Fibroblast of skin of back (primary cell): ENCODE measurements around the gene LRBA.

Experiments used
- DNase-seq: peaks from one replicate; pipeline ENCODE4 v3.0.0-alpha.2; 2013

LRBA gene

DNA sequence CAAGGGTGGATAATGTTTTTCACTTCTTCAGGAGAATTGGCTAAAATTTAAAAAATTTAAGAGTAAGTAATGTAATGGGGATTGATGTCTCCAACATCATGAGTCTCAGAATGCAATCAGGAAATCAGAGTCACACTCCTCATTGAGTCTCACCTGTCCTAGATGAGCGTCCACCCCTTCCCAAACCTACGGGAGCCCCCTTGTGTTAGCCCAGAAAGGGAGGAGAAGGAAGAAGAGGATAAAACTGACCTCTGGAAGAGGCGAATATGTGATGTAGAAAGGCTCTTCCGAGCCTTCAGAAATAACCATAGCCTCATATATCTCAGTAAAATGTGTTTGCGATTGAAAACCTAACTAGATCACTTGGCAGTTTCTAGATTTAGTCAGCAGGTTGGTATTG is 779.8 kb downstream of the LRBA start:
- no peak for DNase-seq

DNA sequence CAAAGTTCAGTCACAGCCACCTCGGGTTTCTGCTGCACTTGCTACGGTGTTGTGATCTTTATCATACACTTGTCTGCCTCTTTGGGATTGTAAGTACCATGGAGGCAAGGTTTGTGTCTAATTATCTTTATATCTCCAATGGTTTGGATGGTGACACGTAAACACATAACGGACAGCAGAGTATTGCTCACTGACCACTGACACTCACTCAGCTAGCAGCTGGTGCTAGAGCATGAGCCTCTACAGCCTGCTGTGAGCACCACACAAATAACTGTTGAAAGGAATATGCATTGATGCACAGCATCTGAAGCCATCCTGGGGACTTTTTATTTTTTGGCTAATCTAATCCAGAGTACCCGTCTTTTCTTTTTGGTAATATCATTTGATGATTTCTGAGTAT is 780.8 kb downstream of the LRBA start:
- DNase-seq = no peak

DNA sequence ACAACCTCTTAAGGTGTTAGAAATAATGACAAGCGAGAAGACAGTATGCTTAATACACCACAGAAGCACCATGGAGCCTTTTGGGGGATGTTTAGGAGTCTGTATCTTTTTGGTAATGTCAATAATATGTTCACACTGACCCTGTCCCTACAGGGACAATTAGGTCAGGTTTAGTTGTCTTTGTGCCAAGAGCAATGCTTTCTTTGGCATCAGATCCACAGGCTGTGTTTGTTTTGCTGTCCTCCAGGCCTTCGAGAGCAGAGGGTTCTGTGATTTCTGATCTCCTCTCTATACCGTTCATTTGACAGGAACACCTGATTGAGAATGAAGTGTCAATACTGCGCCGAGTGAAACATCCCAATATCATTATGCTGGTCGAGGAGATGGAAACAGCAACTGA is 783.1 kb downstream of the LRBA start:
- peak; percentile 34 for DNase-seq

DNA sequence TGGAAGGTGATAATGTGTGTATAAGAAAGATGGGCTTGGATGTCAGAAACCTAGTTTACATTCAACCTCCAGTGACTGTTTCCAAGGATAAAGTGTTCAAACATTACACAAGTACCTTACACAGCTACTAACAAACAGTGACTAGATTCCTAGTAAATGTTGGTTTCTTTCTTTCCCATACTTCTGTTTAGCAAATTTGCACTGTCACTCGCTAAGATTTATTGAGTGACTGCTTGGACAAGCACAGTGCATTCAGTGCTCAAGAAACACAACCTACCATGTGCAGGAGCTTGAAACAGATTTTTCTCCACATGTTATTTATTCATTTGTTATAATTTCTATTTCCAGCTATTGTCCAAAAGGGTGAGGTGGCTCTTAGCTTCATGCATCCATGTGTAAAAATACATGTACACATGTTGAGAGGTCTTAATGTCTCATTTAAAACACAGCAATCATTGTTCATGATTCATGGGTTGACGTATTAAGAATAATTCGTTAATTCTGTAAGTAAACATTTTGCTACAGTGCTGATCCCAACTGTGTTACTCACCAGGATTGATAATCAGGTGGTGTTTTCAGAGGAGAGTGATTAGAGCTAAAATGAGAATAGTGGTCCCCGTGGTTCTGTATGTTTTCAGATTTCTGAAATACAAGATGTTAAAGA is 783.8 kb downstream of the LRBA start:
- no peak for DNase-seq

DNA sequence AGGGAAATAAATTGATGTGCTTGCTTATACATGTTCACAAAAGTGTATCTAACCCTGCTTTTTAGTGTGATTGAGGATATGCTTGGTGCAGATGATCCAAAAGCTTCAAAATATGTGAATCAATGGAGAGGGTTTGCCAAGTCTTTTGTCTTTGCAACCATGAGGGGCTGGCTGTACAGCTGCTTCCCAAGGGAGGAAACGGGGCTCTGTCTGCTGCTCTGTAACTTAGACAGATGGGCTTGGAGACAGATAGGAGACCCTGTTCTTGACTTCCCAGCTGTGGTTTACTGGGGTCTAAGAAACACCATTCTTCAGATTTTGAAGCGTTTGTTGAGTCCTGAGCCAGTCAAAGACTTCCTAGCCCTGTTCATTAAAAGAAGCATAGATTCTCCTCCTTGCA is 784.5 kb downstream of the LRBA start:
- no peak for DNase-seq

DNA sequence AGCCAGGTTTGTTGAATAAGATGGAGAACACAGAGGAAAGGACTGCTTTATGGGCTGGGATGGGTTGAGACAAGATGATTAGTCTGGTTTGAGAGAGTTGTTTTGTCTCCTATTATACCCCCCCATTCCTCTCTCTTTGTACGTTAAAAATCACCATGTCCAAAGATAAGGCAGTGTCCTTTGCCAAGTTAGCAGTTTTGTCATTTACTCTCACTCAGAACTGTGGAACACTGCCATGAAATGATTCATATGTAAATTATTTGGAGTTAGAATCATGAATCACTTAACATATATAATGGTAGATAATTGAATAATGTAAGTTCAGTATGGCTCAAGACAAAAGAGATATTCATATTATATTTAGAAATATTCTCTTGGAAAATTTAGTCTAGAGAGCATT is 785.6 kb downstream of the LRBA start:
- peak; percentile 94 for DNase-seq

DNA sequence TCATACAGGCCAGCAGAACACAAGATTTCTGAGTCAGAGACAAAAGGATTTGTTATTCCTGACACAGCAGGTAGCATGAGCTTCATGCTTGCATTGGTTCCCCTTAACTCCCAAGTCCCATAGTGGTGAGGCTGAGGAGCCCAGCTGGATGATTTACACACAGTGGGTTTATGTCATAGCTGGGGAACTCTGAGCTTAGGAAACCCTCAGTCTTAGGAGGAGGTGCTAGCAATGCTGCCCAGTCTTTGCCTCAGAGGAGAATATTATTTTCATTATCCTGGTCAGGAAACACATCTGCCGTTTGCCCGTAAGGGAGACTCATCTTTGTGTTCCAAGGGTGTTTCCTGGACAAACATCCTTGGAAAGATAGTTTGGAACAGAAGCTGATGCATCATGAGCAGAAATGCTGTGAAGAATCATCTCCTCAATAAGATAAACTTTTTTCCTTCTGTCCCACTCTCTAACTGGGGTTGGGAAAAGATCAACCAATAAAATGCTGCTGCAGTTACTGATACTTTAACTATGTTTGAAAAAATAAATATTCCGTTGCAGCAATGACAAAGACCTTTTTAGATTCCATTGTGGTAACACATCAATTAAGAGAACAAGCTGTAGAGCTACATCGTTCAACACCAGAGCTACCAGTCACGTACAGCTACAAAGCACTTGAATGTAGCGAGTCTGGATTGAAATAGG is 790.0 kb downstream of the LRBA start:
- peak; percentile 97 for DNase-seq

DNA sequence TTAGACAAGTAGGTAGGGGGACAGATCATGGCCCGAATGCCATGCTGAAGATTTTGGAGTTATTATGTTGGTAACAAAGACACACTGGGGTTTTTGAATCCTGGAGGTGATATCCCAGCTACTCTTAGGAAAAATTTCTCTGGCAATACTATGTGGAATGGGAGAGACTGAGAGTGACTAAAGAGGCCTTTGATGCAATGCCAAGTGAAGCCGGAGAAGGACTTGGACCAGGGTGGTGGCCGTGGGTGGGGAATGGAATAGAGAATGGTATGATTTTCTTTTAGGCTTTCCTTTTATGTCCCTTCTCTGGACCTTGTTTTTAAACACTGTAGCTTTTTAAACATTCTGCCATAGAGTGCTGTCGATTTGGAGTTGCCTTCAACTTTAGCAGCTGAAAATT is 795.2 kb downstream of the LRBA start:
- peak; percentile 51 for DNase-seq

DNA sequence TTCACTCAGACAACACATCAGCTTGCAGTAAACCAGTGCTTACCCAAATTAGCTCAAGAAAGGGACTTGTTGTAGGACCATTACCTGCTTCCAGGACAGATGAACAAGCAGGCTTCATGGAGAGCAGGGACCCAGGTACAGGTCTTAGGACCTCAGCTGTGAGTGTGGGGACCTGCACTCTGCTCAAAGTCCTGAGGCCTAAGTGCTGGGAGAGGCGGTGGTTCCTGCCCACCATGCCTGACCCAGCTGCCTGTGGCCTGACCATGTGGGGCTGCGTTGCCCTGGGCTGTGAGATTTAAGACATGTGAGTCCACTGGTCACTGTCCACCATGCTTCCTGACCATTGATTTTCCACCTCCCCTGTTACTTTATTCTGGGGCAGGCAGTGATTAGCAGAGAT is 796.6 kb downstream of the LRBA start:
- DNase-seq = no peak

DNA sequence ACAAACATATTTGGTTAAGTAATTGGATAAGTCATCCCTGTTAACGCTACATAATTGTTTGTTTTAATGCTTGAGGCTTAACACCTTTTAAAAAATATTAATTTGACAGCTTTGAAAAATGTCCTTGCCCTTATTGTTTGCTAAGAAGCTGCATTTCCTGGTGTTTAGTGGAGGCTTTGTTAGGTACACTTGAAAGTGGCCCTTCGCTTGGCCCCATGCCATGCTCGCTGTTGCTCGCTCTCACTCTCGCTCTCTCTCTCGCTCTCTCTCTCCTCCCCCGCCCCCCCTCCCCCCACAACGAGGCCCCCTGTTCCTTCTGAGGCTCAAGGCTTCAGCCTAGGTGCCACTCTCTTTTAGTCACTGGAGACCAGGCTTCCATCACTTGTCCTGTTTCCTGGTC is 797.3 kb downstream of the LRBA start:
- DNase-seq = no peak

DNA sequence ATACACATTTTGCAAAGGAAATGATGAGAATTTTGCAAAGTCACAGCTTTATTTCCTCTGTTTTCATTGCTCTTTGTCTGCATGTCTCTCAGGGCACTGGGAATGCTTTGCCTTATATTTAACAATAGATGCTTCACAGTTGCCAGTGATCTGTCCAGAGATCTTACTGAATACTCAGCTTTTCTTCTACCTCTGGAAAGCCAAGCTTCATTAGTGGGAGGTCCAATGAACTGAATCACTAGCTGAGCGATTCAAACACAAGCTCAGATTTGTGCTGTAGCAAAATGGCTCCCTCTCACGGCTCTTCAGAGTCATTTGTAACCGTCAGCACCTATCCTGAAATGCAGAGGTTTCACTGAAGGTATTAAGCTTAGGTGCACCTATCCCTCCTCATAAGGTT is 797.9 kb downstream of the LRBA start:
- DNase-seq = peak; percentile 81

DNA sequence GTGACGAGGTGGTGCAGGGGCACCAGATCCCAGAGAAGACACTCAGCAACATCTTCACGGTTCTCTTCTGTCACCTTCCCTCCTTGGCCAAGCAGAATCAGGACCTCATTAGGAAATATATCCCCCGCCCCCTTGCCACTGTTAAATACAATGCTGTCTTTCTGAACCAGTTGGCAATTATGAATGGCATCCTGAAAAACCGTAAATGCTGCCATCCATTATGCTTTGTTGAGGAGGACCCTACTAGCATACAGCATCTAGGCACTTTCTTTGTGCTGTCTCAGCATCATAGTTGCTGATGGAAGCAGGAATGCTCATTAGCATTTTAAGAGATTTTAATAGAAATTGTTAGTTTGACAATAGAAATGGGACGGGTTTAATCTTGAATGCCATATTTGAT is 798.4 kb downstream of the LRBA start:
- DNase-seq = no peak

DNA sequence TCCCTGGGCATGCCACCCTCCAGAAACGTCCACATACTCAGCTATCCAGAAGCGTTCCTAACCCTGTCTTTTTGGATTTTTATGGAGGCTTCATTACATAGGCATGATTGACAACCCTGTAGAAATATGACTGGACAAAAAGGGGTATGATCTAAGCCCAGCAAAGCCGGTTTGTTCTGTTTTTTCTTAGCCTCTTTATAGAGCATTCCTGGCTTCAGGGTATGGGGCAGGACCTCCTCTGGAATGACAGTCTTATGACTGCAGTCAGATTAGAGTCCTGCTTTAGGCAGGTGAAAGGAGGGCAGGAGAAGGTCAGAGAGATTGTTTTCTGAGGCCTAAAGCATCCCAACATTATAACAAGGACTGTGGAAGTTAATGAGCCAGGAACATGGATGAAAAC is 799.5 kb downstream of the LRBA start:
- no peak for DNase-seq
